ENCODE data around the gene ANGPTL2.

Gene ANGPTL2

GRCh38 chr9:127097683-127098082 lies 24.8 kb downstream of the ANGPTL2 start:
- no peak for TF ChIP-seq CTCF (IDR thresholded peaks at IDR 0.05; ENCODE audit: control insufficient read depth, insufficient read depth, low read depth, low read length, missing control alignments)
- DNase-seq (ENCODE audit: low read depth): no peak

GRCh38 chr9:127096208-127096607 lies 26.2 kb downstream of the ANGPTL2 start:
- DNase-seq (ENCODE audit: low read depth): no peak
- H3K4me3 ChIP-seq (ENCODE audit: control insufficient read depth, low read depth, low read length): no peak overlapping the region

More at GRCh38 chr9:127097683-127098082, 24.8 kb downstream of the ANGPTL2 start:
- no peak overlapping the region for H3K4me3 ChIP-seq (ENCODE audit: control insufficient read depth, low read depth, low read length)

GRCh38 chr9:127095411-127095810 lies 27.0 kb downstream of the ANGPTL2 start:
- no peak for TF ChIP-seq CTCF (IDR thresholded peaks at IDR 0.05; ENCODE audit: control insufficient read depth, insufficient read depth, low read depth, low read length, missing control alignments)
- DNase-seq (ENCODE audit: low read depth): no peak
- H3K4me3 ChIP-seq (ENCODE audit: control insufficient read depth, low read depth, low read length): no peak overlapping the region

More at GRCh38 chr9:127096208-127096607, 26.2 kb downstream of the ANGPTL2 start:
- no peak for TF ChIP-seq CTCF (IDR thresholded peaks at IDR 0.05; ENCODE audit: control insufficient read depth, insufficient read depth, low read depth, low read length, missing control alignments)

- no peak for DNase-seq (ENCODE audit: low read depth)
- no peak for TF ChIP-seq CTCF (IDR thresholded peaks at IDR 0.05; ENCODE audit: control insufficient read depth, insufficient read depth, low read depth, low read length, missing control alignments)
- H3K4me3 ChIP-seq (ENCODE audit: control insufficient read depth, low read depth, low read length): no peak overlapping the region
Measured at GRCh38 chr9:127093319-127094020, 29.0 kb downstream of the ANGPTL2 start.

- no peak overlapping the region for H3K4me3 ChIP-seq (ENCODE audit: control insufficient read depth, low read depth, low read length)
- TF ChIP-seq CTCF (IDR thresholded peaks at IDR 0.05; ENCODE audit: control insufficient read depth, insufficient read depth, low read depth, low read length, missing control alignments): no peak
- DNase-seq (ENCODE audit: low read depth): no peak
Measured at GRCh38 chr9:127092041-127092608, 30.3 kb downstream of the ANGPTL2 start.

GRCh38 chr9:127091526-127091925 lies 30.9 kb downstream of the ANGPTL2 start:
- no peak overlapping the region for H3K4me3 ChIP-seq (ENCODE audit: control insufficient read depth, low read depth, low read length)
- no peak for DNase-seq (ENCODE audit: low read depth)
- no peak for TF ChIP-seq CTCF (IDR thresholded peaks at IDR 0.05; ENCODE audit: control insufficient read depth, insufficient read depth, low read depth, low read length, missing control alignments)

Data from AG09309 (cell line).